RKO (cell line): Measurements from ENCODE around the gene ZC3H12C.
"Not testable (repeated sequence)": the region's sequence is repeated elsewhere in the genome, so short reads cannot be mapped to it uniquely, and the experiment has no call there.

Experiments
- DNase-seq: peaks from one replicate; pipeline ENCODE4 v3.0.0-alpha.2; 2016; ENCODE audit warnings: low spot score

Gene ZC3H12C

DNA sequence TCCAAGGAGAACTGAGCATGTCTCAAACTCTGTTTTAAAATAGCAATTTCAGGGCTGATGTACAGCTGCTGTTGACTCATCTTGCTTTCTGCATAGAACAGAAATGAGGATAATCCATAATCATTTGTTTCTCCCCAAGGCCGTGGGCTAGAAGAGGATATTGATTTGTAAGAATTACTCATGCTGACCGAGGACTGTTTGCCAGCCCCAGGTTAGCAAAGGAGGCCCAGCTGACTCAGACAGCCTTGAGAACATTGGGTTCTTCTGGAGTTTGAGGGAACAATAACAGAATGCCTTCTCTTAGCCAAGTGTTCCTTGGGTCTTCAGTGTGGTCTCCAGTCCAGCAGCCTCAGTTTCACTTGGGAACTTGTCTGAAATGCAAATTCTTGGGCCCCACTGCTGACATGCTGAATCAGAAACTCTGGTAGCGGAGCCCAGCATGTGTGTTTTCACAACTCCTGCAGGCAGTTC lies 92.0 kb downstream of the ZC3H12C start:
- DNase-seq, result no peak

DNA sequence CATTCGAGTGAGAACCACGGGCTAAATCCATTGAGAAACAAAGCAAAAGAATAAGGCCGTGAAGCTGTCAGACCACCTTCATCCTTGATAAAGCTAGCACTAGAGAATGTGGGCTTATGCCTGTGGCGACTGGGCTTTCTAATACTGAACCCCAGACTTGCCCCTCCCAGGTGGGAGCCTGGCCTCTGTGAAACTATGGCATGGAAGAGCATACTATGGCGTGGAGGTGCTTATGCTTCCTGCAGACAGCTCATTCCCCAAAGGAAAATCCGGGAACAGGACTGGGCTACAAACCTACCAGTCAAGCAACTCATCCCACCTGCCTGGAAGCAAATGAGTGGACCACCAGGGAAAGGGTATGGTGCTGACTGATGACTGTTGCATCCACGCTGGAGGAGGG lies 92.4 kb downstream of the ZC3H12C start:
- no peak for DNase-seq

DNA sequence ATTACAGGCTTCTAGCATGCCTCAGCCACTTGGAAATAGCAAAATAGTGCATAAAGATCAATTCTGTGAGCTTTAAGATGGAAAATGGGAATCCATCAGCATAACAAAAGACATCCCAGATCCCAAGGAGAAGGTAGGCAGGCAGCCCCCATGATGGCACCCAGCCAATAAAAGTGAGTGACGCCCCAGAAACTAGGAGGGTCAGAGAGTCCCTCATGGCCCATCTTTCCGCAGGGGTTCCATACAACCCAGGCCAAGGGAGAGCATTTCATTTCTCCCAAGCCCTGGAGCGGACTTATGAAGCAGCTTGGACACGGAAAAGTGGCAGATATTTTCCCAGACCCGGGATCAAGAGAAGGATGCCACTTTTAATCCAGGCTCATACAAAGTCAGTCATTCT lies 93.3 kb downstream of the ZC3H12C start:
- no peak for DNase-seq

DNA sequence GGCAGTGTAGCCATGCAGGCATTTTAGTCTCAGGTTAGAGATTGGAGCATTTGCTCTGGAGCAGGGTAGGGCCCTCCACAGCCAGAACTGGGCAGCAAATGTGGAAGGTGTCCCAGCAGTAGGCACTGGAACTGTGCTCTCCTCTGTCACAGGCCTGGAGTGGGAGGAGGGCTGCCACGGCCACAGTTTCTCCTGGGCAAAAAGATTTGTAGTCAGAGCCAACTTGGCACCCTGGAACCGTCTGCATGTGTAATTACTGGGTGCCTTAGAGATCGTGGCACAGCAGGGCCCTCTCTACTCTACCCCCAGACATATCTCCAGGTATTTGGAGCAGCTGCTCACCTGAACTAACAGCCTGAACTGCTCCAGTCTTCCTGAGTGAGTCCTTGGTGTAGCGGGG lies 93.7 kb downstream of the ZC3H12C start:
- no peak for DNase-seq

DNA sequence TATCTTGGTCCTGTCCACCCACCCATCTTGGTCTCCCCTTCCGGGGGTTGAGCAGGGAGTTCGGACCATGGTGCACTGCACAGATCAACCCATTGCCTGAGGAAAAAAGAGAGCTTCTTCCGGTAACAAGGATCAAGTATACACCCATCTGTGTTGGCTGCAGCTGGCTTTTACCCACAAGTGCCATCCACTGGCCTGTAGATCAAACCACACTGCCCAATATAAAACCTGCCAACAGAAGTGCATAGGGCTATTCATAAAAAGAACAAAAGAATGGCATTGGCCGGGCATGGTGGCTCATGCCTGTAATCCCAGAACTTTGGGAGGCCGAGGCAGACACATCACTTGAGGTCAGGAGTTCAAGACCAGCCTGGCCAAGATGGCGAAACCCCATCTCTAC lies 94.5 kb downstream of the ZC3H12C start:
- DNase-seq, result no peak

DNA sequence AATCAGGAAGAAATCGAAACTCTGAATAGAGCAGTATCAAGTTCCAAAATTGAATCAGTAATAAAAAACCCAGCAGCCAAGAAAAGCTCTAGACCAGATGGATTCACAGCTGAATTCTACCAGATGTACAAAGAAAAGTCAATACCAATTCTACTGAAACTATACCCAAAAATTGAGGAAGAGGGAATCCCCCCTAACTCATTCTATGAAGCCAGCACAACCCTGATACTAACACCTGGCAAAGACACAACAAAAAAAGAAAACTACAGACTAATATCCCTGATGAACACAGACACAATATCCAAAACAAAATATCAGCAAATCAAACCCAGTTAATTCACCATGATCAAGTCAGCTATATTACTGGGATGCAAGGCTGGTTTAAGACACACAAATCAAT lies 97.7 kb downstream of the ZC3H12C start:
- DNase-seq, result no peak

DNA sequence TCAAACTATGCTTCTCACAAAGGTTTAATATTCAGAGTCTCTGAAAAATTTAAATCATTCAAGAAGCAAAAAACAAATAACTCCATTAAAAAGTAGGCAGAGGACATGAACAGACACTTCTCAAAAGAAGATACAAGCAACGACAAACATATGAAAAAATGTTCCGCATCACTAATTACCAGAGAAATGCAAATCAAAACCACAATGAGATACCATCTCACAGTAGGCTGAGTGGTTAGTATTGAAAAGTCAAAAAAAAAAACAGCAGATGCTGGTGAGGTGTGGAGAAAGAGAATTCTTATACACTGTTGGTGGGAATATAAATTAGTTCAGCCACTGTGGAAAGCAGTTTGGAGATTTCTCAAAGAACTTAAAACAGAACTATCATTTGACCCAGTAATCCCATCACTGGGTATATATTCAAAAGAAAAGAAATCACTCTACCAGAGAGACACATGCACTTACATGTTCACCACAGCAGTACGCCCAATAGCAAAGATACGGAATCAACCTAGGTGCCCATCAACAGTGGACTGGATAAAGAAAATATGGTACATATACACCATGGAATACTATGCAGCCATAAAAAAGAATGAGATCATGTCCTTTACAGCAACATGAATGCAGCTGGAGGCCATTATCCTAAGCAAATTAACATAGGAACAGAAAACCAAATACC lies 99.6 kb downstream of the ZC3H12C start:
- not testable (repeated sequence) for DNase-seq

DNA sequence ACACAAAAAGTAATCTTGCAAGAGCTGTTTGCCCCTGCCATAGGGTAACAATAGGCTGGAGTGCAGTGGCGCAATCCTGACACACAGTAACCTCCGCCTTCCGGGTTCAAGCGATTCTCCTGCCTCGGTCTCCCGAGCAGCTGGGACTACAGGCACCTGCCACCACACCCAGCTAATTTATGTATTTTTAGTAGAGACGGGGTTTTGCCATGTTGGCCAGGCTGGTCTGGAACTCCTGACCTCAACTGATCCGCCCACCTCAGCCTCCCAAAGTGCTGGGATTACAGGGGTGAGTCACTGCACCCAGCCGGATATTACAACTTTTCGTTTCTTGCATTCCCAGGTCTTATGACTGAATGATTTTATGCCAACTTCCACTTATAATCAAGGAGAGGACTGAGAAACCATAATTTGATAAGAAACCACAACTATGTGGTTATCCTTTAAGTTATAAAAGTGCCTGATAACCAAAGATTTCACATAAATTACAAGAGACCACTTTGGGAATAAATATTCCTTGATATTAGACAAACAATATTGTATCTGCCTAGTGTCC lies 101.1 kb downstream of the ZC3H12C start:
- DNase-seq, result peak; percentile 65

DNA sequence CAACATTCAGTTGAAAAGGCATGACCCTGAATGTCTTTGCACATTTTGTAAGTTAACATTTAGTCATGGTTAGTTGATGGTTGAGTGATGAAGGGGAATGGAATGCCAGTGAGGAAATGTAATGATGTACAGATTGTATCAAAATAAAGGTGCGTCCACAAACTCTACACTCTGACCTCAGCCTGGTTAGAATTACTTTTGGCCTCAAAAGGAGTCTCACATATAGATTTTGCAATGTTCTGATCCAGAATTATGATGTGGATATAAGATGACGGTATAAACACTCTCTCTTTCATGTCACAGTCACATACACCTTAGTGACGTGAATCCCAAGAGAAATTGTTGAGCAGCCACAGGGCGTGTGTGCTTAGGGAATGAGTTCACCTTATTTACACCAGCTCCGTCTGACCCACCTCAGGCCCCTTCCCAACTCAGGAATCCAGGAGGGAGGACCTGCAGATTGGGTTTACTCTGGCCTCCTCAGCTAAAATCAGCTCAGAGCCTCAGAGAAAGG lies 103.1 kb downstream of the ZC3H12C start:
- peak; percentile 55 for DNase-seq

DNA sequence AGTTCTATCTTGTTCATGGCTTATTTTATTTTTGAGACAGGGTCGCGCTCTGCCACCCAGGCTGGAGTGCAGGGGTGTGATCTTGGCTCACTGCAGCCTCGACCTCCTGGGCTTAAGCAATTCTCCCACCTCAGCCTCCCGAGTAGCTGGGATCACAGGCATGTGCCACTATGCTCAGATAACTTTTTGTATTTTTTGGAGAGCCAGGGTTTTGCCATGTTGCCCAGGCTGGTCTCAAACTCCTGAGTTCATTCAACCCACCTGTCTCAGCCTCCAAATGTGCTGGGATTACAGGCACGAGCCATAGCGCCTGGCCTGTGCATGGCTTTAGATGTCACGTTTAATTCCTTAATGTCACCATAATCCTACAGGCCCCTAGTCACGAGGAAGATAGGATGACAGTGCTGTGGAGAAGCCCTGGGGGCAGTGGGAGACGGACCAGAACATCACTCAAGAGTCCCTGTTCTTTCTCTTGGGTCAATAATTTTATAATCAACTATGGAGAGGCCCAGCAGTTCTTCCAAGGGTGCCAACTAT lies 103.8 kb downstream of the ZC3H12C start:
- no peak for DNase-seq

DNA sequence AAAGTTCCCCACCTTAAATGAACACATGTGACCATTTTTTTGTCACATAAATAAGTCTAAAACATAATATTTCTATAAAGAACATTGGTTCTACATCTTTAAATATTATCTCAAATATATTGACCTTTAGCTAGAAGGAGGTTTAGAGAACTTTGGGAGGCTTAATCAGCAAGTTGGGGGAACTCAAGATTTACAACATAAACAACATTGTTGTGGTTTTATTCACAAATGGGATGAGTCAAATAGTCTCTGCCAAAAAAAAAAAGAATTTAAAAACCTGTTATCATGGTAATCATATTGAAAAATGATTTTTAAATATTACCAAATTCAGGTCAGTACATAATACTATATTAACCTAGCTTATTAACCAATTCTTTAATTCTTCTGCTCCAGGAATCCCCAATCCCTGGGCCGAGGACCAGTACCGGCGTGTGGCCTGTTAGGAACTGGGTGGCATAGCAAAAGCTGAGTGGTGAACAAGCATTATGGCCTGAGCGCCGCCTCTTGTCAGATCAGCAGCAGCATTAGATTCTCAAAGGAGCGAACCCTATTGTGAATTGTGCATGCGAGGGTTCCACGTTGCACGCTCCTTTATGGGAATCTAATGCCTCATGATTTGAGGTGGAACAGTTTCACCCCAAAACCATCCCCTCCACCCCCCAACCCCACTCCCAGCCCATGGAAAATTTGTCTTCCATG lies 105.0 kb downstream of the ZC3H12C start:
- DNase-seq, result no peak

DNA sequence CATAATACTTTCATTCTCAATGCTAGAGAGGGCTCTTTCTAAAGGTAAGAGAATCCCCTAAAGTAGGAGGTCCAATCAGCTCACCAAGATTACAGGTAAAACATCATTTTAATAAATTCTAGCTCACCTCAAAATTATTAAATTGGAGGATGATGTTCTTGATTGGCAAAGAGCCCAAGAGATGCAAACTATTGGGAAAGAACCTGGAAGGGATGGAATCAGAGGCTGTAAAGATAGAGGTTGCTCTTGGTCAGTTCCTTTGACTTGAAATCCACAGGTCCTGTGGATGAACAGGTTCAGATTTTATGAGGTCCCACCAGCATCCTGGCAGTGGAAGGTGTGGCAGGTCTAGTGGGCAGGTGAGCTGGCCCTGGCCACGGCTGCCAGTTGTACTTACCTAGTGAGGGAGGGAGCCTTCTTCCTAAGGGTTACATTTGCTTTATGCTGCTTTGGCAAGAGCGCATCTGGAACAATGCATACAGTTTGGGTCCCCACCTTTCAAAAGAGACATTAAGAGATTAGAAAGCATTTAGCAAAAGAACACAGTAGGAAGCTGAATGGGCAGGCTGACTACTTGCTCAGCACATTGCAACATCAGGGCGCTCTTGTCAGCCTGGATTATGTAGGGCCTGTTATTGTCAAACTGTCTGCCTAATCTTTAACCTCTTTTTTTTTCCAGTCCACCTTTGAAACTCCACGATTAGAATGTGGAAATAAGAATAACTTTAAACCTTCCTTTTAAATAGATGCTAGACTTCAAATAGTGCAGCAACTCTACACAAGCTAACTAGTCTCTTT lies 106.2 kb downstream of the ZC3H12C start:
- DNase-seq, result no peak

DNA sequence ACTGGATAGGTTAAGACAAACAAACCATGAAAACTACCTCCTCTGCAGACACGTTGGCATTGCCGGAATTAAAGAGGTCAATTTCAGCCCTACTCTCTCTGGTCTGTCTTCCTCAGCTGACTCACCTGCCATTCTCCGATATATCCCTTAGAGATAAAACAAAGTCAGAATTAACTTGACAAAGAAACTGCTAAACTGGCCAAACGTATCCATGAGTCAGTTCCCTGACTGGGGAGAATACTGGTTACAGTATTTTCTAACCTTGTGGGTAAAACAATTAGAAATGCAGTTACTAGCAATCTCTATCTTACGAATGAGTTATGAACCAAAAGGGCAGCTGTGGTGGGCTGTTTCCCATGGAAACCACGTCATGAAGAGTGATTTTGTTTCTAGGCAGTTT lies 107.0 kb downstream of the ZC3H12C start:
- no peak for DNase-seq

DNA sequence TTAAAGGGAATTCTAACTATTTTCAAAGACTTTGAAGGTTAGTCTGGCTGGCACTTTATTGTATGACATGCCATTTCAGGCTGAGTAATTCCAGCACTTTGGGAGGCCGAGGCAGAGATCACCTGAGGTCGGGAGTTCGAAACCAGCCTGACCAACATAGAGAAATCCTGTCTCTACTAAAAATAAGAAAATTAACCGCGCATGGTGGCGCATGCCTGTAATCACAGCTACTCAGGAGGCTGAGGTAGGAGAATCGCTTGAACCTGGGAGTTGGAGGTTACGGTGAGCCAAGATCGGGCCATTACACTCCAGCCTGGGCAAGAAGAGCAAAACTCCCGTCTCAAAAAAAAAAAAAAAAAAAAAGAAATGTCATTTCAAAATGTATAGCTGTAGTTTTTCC lies 107.6 kb downstream of the ZC3H12C start:
- no peak for DNase-seq

DNA sequence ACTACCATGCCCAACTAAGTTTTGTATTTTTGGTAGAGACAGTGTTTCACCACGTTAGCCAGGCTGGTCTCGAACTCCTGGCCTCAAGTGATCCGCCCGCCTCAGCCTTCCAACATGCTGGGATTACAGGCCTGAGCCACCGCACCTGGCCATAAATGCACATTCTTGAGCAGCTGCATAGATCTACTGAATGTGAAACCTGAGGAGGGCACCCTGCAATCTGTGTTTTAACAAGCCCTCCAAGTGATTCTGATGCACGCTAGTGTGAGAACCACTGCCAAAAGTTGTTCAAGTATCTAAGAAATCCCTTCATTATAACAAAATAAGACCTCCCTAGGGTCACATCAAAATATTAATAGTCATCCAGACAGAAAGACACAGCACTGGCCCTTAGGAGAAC lies 113.9 kb downstream of the ZC3H12C start:
- DNase-seq, result no peak

DNA sequence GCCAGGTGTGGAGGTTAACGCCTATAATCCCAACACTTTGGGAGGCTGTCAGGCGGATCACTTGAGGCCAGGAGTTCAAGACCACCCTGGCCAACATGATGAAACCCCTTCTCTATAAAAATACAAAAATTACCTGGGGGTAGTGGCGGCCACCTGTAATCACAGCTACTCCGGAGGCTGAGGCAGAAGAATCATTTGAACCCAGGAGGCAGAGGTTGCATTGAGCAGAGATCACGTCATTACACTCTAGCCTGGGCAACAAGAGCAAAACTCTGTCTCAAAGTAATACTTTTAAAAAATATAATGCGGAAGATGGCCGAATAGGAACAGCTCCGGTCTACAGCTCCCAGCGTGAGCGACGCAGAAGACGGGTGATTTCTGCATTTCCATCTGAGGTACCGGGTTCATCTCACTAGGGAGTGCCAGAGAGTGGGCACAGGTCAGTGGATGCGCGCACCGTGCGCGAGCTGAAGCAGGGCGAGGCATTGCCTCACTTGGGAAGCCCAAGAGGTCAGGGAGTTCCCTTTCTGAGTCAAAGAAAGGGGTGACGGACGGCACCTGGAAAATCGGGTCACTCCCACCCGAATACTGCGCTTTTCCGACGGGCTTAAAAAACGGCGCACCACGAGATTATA lies 115.6 kb downstream of the ZC3H12C start:
- DNase-seq, result not testable (repeated sequence)

DNA sequence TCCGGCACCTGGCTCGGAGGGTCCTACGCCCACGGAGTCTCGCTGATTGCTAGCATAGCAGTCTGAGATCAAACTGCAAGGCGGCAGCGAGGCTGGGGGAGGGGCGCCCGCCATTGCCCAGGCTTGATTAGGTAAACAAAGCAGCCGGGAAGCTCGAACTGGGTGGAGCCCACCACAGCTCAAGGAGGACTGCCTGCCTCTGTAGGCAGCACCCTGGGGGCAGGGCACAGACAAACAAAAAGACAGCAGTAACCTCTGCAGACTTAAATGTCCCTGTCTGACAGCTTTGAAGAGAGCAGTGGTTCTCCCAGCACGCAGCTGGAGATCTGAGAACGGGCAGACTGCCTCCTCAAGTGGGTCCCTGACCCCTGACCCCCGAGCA lies 116.1 kb downstream of the ZC3H12C start:
- DNase-seq, result not testable (repeated sequence)

DNA sequence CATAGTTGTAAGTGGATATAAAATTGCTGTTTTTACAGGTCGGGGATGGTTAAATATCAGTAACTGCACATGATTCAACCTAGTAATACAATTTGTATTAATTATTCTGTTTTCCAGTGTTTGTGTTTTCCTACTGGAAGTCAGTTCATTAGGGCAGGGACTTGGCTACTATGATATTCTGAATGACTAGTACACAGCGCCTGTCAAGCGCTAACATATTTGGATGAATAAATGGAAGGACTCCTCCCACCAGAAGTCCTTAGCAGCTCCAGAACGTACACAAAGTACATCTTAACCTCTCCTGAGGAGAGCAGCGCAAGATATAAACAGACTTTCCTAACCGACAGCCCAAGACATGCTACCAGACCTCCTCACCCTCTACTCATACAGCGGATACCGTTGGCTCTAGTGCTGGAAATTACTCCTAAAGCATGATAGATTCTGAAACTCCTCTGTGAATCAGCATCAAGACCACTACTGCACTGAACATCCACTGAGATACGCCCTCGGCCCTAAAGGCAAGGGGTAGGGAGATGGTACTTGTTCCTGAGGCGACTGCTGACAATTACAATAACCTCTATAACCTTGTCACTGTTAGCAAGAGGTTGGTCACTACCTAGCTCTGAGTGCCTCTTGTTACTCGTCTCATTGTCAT lies 124.2 kb downstream of the ZC3H12C start:
- no peak for DNase-seq

DNA sequence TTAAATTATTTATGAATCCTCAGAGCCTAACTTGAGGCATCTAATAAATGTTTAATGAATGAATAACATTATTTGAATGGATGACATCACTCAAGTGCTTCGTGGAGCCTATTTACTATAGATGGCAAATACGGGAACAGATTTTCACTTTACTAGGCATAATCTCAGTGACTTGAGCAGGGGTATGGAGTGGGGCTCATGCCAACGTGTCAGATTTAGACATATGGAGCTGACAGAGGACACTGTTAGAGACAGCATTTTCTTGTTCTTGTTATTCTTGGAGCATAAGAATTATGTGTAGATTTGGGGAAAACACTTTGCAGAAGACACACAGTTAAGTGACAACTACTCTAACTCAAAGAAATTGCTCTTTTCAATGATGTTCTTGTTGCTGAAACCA lies 124.7 kb downstream of the ZC3H12C start:
- DNase-seq, result no peak

DNA sequence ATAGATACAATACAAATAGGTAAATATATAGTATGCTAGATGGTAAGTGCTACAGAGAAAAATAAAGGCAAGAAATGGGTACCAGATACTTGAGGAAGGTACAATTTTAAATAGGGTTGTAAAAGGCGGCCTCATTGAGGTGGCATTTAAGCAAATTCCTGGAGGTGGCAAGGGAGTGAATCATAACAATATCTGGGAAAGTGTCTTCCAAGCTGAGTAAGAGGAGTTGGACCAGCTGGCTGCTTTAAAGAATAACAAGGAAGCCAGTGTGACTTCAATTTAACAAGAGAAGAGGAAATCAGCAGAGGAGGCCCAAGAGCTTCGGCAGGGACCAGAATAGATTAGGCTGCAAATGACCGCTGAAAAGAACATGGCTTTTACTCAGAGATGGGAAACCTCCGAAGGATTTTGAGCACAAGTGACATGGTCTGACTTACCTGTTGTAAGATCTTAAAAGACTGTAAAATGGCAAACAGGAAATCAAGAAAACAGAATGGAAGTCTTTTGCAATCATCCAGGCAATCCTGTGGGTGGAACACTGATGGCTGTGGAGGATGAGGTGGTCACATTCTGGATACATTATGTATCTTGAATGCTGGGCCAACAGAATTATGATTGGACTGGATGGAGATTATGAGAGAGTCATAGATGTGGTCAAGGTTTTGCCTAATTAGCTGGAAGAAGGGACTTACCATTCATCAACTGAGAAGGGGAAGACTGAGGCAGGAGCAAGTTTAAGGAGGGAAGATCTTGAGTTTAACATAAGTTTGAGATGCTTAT lies 126.0 kb downstream of the ZC3H12C start:
- DNase-seq, result no peak
